COLO668 (cell line): ENCODE results near the gene AK1.
A peak's percentile ranks its signal among the peaks of the same experiment; 100 is the strongest.
"Not testable (repeated sequence)": the region's sequence is repeated elsewhere in the genome, so short reads cannot be mapped to it uniquely, and the experiment has no call there.

Experiments
- DNase-seq: peaks from one replicate; lab custom pipeline; 2025; ENCODE audit not compliant: unreplicated experiment; lab: John Stamatoyannopoulos, UW

The AK1 gene

GRCh38 chr9:127852829-127853228, 24.6 kb downstream of the AK1 start:
- no peak for DNase-seq

DNA sequence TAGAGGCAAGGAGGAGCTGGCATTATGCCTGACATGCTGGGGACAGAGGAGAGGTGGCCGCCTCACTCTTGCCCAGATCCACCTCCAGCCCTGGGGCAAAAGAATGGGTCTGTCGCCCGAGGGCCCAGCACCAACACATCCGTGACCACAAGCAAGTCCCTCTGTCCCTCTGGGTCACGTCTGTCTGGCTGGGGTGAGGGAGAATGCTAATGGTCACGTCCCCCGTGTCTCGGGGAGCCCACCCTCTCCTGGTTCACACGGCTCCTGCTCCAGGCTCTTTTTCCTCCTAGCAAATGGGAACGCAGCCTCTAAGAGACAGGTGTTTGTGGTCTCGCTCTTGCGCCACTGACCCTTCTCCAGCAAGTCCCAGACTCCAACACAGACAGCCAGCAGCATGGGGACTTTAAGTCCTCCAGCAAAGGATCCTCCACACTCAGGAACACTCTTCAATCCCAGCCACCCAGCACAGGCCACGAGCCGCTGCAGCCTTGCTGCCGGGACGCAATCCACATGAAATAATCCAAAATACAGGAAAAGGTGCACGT, 27.1 kb downstream of the AK1 start:
- no peak for DNase-seq

- DNase-seq, result no peak
These were observed 28.5 kb downstream of the AK1 start for GRCh38 chr9:127848756-127849504.

DNA sequence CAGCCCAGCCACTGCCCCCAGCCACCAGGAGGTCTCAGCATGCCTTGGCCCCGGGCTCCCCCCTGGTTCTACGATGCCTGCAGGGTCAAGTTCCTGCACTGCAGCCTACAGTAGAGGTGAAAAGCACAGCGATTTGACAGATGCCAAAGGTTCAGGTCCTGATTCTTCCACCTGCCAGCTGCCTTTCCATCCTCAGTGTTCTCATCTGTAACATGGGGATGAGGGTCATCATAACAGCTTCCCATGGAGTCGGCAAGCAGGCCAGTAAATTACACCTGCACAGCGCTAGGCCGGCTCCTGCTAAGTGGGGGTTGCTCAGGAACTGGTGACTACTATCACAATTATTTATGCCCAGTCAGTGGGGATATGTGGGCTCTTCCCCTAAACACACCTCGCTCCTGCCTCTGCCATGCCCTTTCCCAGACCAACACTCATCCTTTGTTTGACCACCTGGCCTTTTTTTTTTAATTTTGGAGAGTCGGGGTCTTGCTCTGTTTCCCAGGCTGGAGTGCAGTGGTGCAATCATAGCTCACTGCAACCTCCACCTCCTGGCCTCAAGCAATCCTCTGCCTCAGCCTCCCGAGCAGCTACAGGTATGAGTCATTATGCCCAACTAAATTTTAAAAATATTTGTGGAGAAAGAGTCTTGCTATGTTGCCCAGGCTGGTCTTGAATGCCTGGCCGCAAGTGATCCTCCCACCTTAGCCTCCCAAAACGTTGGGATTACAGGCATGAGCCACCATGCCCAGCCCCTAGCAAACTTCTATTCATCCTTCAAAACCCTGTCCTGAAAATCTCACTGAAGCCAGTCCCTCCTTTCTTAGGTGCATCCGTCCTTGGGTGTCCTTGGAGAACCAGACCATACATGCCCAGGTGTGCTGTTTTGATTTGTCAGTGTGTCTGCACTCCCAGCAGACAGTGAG, 29.4 kb downstream of the AK1 start:
- no peak for DNase-seq

DNA sequence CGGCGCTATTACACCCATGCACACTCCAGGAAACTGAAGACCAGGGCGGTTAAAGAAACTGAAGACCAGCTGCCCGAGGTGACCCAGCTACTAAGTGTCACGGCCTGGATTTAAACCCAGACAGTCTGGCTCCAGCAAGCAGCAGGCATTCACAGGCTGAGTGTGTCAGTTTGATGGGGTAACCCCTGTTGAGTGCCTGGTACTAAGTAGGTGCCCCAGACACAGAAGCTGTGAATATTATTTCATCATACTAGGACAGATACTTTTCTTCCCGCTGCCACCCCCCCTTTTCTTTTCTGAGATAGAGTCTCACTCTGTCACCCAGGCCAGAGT, 30.3 kb downstream of the AK1 start:
- DNase-seq, result no peak

DNA sequence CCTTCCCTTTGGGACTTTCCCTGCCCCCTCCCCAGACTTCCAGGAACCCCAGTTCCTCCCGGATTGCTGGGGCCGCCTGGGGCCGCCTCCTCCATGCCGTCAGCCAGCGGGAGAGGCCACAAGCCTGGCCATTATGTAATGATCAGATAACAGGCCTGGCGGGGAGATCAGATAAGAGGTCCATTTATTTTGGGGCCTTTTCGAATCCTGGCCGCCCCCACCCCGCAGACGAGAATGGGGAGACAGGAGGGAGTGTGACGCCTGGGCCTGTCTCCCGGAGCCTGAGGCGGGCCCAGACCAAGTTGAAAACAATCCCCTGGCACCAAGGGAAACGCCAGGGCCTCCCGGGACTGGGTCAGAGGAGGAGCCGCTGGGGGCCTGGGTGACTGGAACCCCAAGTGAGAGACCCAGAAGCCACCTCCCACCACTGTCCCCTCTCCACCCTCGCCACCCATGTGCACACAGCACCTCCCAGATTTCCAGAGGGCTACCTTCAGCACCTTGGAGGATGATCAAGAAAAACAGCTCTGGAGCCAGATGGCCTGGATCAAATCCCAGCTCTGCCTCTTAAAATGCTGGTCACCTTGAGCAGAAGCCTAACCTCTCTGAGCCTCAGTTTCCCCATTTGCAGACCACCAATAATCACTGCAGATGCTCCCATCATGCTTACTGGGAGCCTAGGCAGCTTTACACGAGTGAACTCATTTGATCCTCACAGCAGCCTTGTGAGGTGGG, 30.9 kb downstream of the AK1 start:
- no peak for DNase-seq

DNA sequence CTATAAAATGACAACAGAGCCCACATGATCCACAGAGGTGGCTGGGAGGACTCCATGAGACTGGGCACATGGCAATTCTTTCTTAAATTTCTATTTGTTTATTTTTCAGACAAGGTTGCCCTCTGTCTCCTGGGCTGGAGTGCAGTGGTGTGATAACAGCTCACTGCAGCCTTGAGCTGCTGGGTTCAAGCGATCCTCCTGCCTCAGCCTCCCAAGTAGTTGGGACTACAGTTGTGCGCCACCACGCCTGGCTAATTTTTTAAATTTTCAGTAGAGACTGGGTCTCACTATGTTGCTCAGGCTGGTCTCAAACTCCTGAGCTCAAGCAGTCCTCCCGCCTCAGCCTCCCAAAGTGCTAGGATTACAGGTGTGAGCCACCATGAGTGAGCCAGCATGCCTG, 31.9 kb downstream of the AK1 start:
- not testable (repeated sequence) for DNase-seq

- no peak for DNase-seq
These were observed 32.6 kb downstream of the AK1 start for GRCh38 chr9:127844821-127845359.

- no peak for DNase-seq
These were observed 36.2 kb downstream of the AK1 start for GRCh38 chr9:127841087-127841835.

DNA sequence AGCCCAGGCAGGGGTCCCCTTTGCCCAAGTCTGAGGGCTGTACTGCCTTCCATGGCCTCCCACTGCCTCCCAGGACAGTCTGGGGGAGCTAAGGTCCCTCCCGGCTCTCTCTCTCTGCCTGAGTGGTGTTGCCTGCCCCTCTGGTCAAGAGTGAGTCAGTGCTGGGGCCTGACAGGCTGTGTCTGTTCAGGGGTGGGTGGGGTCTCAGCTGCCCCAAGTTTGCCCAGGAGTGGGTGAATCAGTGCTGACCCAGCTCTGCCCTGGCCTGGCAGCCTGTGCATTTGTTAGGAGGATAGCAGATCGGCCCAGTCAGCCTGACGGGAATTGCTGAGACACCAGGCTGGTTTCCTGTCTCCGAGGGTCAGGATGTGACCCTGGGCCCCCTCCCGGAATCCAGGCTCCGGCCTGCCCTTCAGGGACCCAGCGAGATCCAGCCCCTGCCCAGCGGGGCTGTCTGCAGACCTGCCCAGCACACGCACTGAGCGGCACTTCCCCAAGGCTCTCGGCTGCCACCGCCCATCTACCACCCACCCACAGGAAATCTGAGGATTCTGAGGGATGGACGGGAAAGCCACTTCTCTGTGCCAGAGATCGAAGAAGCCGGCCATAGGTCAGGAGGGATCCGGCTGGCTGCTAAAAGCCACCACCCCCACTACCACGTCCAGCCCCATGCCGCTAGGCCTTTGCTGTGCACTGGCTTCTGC, 38.9 kb downstream of the AK1 start:
- no peak for DNase-seq

DNA sequence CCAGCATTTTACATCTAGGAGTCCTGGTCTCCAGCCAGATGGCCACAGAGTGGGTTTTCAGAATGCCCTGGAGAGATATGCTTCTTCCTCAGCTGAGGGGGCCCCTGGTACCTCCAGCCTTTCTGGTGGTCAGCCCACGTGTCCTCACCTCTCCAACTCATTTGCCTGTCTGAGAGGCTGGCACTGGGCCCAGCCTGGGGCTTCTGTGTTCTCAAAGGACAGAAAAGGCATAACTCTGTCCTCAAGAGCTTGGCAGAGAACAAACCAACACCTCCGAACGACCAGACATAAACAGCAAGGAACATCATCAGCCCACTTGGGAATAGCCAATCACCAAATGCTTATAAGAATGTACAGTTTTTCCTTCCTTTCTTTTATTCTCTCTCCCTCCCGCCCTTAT, 40.1 kb downstream of the AK1 start:
- peak; percentile 16 for DNase-seq

DNA sequence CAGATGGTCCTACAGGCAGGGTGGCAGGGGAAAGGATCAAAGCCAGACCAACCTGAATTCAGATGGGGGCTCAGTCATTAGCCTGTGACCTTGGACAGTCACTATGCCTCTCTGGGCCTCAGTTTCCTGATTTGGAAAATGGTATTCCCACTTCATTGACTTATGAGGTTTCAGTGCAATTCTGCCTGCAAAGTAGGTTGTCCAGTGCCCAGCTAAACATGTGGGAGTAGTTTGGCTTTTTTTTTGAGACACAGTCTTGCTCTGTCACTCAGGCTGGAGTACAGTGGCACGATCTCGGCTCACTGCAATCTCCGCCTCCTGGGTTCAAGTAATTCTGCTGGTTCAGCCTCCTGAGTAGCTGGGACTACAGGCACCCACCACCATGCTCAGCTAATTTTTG, 40.9 kb downstream of the AK1 start:
- not testable (repeated sequence) for DNase-seq

DNA sequence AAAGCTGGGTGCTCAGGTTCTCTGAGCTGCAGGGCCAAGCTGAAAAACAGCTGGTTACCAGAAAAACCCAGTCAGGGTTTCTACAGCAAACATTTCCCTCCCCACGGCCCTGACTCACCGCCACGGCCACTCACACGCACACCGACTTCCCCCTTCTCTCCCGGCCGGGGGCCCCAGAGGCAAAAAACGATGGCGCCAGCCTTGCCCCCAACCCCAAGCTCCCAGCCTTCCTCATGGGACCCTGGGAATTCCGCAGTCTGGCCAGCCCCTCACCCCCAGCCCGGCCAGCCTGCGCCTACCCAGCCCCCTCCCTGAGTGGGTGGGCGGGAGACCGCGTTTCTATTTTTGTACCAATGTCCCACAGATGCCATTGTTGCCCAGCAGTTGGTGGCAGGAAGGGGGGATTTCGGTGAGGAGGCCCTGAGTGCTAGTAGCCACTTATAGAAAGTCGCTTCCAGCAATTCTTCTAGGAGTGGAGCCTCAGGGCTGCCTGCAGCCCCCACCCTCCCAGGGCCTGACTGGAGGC, 41.4 kb downstream of the AK1 start:
- no peak for DNase-seq

- DNase-seq, result no peak
These were observed 43.9 kb downstream of the AK1 start for GRCh38 chr9:127833555-127833954.

DNA sequence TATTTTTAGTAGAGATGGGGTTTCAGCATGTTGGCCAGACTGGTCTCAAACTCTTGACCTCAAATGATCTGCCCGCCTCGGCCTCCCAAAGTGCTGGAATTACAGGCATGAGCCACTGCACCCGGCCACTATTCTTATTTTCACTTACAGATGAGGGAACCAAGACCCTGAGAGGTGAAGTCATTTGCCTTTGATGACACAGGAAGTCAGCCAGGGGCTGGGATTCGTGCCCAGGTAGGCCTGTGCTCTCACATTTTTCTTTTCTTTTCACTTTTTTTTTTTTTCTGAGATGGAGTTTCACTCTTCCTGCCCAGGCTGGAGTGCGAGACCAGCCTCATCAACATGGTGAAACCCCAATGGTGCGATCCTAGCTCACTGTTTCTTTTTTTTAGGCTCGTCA, 45.2 kb downstream of the AK1 start:
- no peak for DNase-seq

GRCh38 chr9:127829205-127829906, 48.1 kb downstream of the AK1 start:
- no peak for DNase-seq

DNA sequence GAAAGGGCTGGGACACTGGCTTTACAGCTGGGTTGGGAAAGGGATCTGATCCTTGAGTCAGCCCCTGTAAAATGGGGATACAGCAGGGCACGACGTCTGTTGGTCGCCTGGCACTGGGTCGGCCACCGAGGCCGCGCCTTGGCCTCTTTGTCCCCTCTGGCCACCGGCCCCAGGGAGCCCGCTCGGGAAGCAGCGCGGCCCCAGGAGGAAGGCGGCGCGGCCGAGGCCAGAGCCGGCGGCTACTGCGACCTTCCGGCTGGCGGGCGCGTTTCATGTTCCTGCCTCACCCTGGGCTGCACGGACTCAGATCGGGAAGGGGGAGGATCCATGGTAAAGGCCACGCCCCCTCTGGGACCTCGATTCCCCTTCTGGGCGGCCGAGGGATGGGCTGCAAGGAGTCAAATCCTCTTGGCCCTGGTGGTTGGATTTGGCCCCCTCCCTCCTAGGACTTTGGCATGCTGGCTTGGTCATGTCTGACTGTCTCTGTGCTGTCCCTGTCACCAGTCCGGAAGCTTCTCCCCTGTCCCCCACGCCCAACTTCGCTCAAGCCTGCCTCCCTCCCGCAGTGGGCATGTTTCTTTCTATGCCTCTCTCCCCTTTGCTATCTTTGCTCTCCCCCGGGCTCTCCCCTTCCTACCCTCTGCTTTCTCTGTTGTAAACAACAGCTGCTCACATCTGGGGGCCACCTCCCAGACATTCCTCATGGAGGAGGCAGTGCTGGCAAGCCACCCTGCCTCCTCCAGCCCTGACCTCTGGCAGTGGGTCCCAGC, 49.0 kb downstream of the AK1 start:
- peak; percentile 74 for DNase-seq

DNA sequence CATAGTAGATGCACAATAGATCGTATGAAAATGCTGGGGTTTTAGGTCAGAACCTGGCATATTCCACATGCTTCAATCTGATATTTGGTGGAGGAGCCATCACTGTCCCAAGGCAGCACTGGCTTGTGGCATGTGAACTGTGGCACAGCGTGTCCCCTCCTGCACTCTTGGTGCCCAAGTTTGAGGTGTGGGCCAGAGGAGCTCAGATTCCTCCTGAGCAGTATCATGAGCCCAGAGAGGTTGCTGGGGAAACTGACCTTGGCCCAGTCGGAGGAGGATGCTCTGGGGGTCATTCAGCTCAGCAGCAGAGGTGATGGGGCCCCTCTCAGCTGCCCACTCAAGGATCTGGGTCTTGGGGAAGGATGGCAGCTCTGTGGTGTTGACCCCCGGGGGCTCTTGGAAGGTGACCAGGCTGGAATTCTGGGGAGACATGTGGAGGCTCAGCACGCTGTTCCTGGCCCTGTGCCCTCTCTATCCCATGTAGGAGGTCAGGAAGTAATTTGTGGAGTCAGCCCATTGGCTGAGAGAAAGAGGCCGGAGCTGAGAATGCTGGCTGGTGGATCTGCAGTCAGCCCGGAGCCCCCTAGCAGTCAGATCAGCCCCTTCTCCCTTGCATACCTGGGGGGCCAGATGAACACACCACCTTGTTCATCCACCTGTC, 51.1 kb downstream of the AK1 start:
- DNase-seq, result no peak
